ENCODE results near the gene NOP9.

- no peak for TF ChIP-seq CTCF (IDR thresholded peaks at IDR 0.05)
- TF ChIP-seq ZFX (IDR thresholded peaks at IDR 0.05; ENCODE audit: borderline replicate concordance) = no peak
Measured at GRCh38 chr14:24258119-24258518, 41.5 kb upstream of the NOP9 start.

All from 22Rv1 (cell line).